Measurements from ENCODE around the gene RBM42. TPM values are rescaled to one million over a fixed set of nuclear protein-coding genes. Genes with fewer than 3 reads are reported as not detected.

Gene RBM42
- total and polyA plus RNA-seq, 9 of the 15 experiments (the other 6 are each of a cell fraction or from before 2014, with no cell fraction given), result 5.7 to 149 (median 32.4) TPM

DNA sequence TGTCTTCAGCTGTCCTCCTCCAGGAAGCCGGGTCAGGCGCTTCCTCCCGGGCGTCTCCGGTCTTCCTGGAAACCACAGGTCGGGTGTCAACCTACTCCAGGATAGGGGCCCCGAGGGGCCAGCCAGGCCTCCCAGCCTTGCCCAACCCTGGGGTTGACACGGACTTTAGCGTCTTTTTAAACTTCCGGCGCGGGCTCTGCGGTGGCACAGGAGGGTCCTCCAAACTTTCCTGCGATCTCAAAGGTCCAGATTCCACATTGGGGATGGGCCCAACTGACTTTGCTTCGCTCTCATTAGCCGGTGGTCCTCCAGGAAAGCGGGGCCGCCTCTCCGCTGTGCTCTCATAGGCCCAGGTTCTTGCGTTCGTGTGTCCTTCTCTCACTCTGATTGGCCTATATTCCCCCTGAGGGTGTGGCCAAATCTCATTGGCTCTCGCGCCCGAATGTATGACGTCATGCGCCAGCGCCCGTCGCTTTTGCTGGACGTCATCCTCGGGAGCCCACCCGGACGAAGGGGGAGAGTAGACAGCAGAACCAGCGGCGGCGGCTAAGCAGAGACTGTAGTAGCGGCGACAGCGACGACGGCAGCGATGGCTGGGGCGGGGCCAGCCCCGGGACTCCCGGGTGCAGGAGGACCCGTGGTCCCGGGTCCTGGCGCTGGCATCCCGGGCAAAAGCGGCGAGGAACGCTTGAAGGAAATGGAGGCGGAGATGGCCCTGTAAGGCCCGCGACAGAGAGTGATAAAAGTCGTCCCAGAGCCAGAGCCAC lies at the start of gene RBM42 (continued):
- TF ChIP-seq ZBTB1 (CRISPR knock-in tag; IDR thresholded peaks at IDR 0.05; ENCODE audit: borderline replicate concordance, low read depth) (no peak), ZNF76 (CRISPR knock-in tag; IDR thresholded peaks at IDR 0.05; ENCODE audit: borderline replicate concordance) (no peak), ZNF584 (CRISPR knock-in tag; IDR thresholded peaks at IDR 0.05; ENCODE audit: low read depth) (no peak), ZC3H8 (IDR thresholded peaks at IDR 0.05) (no peak), CBX3 (IDR thresholded peaks at IDR 0.05; ENCODE audit: borderline replicate concordance in 1 of 2, low read length in 2 of 2) (peak in 1 of 2 experiments; percentile 71; a peak in 1 of 3 replicates), ZNF121 (CRISPR knock-in tag; conservative IDR thresholded peaks at IDR 0.05) (no peak), PHF20 (IDR thresholded peaks at IDR 0.05; ENCODE audit: partially characterized antibody) (peak; percentile 100), MCM3 (IDR thresholded peaks at IDR 0.05) (no peak), PHF21A (IDR thresholded peaks at IDR 0.05; ENCODE audit: borderline replicate concordance, low read depth) (no peak; the same call in 1 of the 2 replicates), ZKSCAN8 (CRISPR knock-in tag; IDR thresholded peaks at IDR 0.05) (no peak), ZSCAN32 (CRISPR knock-in tag; IDR thresholded peaks at IDR 0.05) (no peak), ZBED1 (IDR thresholded peaks at IDR 0.05) (0 out of 2 replicates have a peak, but pooled peaks have one; percentile 19), SMARCC2 (IDR thresholded peaks at IDR 0.05; ENCODE audit: low read depth) (0 out of 2 replicates have a peak, but pooled peaks have one; percentile 18), ZNF830 (CRISPR knock-in tag; IDR thresholded peaks at IDR 0.05) (no peak), ZNF316 (IDR thresholded peaks at IDR 0.05) (no peak), MCM2 (IDR thresholded peaks at IDR 0.05; ENCODE audit: low read depth) (no peak), ATF7 (IDR thresholded peaks at IDR 0.05) (peak; percentile 100), MYNN (IDR thresholded peaks at IDR 0.05) (no peak), MYNN (CRISPR knock-in tag; IDR thresholded peaks at IDR 0.05) (no peak), ZNF785 (CRISPR knock-in tag; IDR thresholded peaks at IDR 0.05) (no peak), CBX2 (IDR thresholded peaks at IDR 0.05; ENCODE audit: insufficient read depth, low read length, poor library complexity, severe bottlenecking) (no peak), JUNB (CRISPR knock-in tag; conservative IDR thresholded peaks at IDR 0.05) (peak; percentile 99), NEUROD1 (IDR thresholded peaks at IDR 0.05; ENCODE audit: borderline replicate concordance, low read depth, low read length, partially characterized antibody) (peak; percentile 93), POLR2AphosphoS5 (IDR thresholded peaks at IDR 0.05; ENCODE audit: control insufficient read depth, insufficient read depth, low read depth, low read length) (no peak), TFAM (CRISPR knock-in tag; conservative IDR thresholded peaks at IDR 0.05) (no peak), LEF1 (IDR thresholded peaks at IDR 0.05) (no peak)
- TF ChIP-seq, protein P1, sequence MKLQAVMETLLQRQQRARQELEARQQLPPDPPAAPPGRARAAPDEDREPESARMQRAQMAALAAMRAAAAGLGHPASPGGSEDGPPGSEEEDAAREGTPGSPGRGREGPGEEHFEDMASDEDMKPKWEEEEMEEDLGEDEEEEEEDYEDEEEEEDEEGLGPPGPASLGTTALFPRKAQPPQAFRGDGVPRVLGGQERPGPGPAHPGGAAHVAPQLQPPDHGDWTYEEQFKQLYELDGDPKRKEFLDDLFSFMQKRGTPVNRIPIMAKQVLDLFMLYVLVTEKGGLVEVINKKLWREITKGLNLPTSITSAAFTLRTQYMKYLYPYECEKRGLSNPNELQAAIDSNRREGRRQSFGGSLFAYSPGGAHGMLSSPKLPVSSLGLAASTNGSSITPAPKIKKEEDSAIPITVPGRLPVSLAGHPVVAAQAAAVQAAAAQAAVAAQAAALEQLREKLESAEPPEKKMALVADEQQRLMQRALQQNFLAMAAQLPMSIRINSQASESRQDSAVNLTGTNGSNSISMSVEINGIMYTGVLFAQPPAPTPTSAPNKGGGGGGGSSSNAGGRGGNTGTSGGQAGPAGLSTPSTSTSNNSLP (IDR thresholded peaks at IDR 0.05; ENCODE audit: borderline replicate concordance, low read depth, low read length), result no peak
- TF ChIP-seq, protein P2, sequence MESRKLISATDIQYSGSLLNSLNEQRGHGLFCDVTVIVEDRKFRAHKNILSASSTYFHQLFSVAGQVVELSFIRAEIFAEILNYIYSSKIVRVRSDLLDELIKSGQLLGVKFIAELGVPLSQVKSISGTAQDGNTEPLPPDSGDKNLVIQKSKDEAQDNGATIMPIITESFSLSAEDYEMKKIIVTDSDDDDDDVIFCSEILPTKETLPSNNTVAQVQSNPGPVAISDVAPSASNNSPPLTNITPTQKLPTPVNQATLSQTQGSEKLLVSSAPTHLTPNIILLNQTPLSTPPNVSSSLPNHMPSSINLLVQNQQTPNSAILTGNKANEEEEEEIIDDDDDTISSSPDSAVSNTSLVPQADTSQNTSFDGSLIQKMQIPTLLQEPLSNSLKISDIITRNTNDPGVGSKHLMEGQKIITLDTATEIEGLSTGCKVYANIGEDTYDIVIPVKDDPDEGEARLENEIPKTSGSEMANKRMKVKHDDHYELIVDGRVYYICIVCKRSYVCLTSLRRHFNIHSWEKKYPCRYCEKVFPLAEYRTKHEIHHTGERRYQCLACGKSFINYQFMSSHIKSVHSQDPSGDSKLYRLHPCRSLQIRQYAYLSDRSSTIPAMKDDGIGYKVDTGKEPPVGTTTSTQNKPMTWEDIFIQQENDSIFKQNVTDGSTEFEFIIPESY (CRISPR knock-in tag; IDR thresholded peaks at IDR 0.05), result peak; percentile 26; the same call in 1 of the 2 replicates

Measured in K562 (cell line).